Adrenal gland (tissue), 5 donors: ENCODE results near the gene EXOC6B.

ENCODE experiments used
- POLR2A ChIP-seq, 2 donors: fragments of 450-650 bp; IDR thresholded peaks; one replicate each; pipeline ENCODE4 v1.6.1; 2017; ENCODE audit warnings: antibody characterized with exemption in 2 of 2, mild to moderate bottlenecking in 2 of 2, moderate library complexity in 1 of 2
- TF ChIP-seq, protein P1 (sequence below), 6 experiments: fragments of 450-650 bp in 4 of 6; fragments of 200-600 bp in 2 of 6; sonication (generic) in 1 of 6; IDR thresholded peaks; 1 replicate in 5 of 6; 2 replicates in 1 of 6; pipeline versions ENCODE4 v1.5.1 to v1.8.0; 2016 to 2021; ENCODE audit warnings: antibody characterized with exemption in 6 of 6, mild to moderate bottlenecking in 2 of 6, moderate library complexity in 1 of 6
- donor health status: DM: no; HTN: no; CAD: no.

DNA sequence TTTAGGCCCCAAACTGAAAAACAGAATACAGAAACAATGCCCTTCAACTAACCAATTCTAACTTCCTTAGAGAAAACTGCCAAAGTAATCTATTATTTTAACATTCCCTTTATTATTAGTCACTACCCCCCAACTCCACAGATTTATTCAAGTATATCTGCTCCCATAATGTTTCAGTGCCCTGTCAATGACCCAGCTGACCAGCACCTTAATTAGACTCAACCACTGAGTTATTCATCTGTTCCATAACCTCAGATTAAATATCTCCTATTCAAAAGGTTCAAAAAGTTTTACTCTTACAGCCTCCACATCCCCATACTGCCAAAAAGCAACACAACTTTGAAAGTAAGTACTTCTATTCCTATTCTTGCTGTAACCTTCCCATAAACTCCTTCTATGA lies 202.4 kb downstream of the EXOC6B start:
- TF ChIP-seq, protein P1, sequence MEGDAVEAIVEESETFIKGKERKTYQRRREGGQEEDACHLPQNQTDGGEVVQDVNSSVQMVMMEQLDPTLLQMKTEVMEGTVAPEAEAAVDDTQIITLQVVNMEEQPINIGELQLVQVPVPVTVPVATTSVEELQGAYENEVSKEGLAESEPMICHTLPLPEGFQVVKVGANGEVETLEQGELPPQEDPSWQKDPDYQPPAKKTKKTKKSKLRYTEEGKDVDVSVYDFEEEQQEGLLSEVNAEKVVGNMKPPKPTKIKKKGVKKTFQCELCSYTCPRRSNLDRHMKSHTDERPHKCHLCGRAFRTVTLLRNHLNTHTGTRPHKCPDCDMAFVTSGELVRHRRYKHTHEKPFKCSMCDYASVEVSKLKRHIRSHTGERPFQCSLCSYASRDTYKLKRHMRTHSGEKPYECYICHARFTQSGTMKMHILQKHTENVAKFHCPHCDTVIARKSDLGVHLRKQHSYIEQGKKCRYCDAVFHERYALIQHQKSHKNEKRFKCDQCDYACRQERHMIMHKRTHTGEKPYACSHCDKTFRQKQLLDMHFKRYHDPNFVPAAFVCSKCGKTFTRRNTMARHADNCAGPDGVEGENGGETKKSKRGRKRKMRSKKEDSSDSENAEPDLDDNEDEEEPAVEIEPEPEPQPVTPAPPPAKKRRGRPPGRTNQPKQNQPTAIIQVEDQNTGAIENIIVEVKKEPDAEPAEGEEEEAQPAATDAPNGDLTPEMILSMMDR (IDR thresholded peaks at IDR 0.05), result no peak
- TF ChIP-seq POLR2A (IDR thresholded peaks at IDR 0.05), result no peak
